GM19438 (cell line): ENCODE measurements around the gene RPL10.

Experiments
- ATAC-seq: cut with Tn5 transposase; IDR thresholded peaks from one replicate; pipeline ENCODE4 v1.9.1; 2021; ENCODE audit warnings: low read depth; ENCODE audit not compliant: unreplicated experiment

The RPL10 gene

DNA sequence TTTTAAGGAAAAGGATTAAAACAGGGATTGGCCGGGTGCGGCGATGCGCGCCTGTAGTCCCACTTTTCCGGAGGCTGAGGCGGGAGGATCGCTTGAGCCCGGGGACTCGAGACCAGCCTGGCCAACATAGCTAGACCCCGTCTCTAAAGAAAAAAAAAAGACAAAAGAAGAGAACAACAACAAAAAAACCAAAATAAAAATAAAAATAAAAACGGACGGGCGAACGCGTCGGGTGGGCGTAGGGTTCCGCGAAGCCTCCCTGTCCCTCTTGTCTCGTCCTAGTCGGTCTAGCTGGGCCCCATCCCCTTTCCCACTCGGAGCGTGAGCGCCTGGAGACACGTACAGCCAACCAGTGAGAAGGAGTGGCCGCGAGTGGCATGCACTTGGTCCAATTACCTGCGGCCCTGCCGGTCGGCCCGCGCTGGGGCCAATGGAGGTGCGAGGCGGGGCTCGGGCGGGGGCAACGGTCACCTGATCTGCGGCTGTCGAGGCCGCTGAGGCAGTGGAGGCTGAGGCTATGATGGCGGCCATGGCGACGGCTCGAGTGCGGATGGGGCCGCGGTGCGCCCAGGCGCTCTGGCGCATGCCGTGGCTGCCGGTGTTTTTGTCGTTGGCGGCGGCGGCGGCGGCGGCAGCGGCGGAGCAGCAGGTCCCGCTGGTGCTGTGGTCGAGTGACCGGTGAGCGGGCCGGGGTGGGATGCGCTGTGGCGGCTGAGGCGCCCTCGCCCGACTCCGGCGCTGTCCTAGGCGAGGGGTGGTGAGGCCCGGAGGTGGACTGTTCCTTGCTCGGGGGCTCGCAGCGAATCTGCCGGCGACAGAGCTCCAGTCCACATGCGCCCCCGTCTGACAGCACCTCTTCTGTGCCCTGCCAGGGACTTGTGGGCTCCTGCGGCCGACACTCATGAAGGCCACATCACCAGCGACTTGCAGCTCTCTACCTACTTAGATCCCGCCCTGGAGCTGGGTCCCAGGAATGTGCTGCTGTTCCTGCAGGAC lies 30.3 kb downstream of the RPL10 start, which contains the start of gene ATP6AP1:
Gene ATP6AP1, plus strand, starts transcription at position 502 of the 996 bp plus-strand sequence. Its CDS starts 16 bp downstream, at position 518.
- ATAC-seq, result peak; percentile 95

GRCh38 chrX:154429711-154430110 lies 31.5 kb downstream of the RPL10 start:
- no peak for ATAC-seq

DNA sequence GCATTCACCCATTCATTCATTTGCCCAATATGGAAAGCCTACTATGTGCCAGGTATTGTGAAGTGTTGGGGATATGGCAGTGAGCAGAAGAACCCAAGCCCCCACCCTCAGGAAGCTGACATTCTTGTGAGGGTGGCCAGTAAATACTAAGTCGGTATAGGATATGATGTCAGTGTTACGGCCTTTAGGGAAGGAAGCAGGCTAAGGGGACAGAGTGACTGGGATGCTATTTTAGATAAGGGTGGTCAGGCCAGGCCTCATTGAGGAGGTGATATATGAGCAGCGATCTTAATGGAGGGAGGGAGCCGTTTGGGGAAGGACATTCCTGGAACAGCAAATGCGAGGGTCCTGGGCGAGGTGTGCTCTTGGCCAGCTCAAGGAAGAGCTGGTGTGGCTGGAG lies 32.3 kb downstream of the RPL10 start:
- ATAC-seq, result no peak

DNA sequence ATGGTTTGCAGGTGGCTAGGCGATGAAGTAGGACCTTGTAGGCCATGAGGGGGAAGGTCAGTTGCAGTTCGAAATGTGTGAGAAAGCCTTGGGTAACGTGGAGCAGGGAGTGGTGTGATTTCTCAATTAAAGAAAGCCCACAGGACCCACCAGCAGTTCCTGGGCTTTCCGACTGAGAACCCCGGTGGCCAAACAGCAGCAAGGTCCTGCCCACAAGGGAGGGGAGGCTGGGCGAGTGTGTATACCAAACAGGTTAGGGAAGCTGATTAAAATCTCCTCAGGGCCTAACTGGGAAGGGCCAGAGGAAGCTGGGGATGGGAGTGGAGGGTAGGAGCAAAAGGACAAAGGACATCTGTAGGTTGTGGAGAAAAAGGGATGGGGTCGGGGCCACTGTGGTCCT lies 32.7 kb downstream of the RPL10 start:
- no peak for ATAC-seq

GRCh38 chrX:154431341-154431740 lies 33.2 kb downstream of the RPL10 start:
- no peak for ATAC-seq

DNA sequence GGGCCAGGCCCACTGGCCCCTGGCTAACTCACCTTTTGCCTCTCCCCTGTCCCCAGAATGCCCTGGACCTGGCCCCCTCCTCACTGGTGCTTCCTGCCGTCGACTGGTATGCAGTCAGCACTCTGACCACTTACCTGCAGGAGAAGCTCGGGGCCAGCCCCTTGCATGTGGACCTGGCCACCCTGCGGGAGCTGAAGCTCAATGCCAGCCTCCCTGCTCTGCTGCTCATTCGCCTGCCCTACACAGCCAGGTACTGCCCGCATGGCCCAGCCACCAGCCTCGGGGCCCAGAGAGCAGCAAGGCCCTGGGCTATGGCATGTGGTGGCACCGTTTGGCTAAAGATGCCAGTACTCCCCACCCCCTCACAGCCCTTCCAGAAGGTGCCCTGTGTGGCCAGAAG lies 34.0 kb downstream of the RPL10 start:
- no peak for ATAC-seq

GRCh38 chrX:154433605-154434004 lies 35.4 kb downstream of the RPL10 start:
- no peak for ATAC-seq

- ATAC-seq, result no peak
These were observed 36.4 kb downstream of the RPL10 start for GRCh38 chrX:154434394-154435168.

- ATAC-seq, result no peak
These were observed 37.1 kb downstream of the RPL10 start for GRCh38 chrX:154435171-154435733.

DNA sequence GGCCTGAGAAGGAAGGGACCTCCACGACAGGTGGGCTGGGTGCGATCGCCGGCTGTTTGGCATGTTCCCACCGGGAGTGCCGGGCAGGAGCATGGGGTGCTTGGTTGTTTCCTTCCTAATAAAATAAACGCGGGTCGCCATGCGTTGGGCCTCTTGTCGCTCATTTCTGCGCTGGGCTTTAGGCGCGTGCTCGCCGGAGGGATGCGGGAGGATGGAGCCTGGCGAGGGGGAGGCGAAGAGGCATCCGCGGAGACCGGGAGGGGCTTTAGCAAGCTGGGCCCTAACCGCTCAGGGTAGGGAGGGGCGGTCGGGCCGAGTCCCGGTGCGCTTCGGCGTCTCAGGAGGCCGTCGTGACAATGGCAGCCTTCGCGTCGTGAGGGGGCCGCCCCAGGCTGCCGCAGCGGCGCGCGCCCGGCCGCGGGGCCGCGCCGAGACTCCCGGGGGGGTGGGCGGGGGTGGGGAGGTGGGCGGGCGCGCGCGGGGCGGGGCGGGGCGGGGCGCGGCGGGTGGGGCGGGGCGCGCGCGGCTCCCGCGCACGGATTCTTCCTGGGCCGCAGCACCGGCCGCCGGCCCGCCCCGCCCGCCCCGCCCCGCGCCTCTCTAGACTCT lies 38.3 kb downstream of the RPL10 start:
- no peak for ATAC-seq

DNA sequence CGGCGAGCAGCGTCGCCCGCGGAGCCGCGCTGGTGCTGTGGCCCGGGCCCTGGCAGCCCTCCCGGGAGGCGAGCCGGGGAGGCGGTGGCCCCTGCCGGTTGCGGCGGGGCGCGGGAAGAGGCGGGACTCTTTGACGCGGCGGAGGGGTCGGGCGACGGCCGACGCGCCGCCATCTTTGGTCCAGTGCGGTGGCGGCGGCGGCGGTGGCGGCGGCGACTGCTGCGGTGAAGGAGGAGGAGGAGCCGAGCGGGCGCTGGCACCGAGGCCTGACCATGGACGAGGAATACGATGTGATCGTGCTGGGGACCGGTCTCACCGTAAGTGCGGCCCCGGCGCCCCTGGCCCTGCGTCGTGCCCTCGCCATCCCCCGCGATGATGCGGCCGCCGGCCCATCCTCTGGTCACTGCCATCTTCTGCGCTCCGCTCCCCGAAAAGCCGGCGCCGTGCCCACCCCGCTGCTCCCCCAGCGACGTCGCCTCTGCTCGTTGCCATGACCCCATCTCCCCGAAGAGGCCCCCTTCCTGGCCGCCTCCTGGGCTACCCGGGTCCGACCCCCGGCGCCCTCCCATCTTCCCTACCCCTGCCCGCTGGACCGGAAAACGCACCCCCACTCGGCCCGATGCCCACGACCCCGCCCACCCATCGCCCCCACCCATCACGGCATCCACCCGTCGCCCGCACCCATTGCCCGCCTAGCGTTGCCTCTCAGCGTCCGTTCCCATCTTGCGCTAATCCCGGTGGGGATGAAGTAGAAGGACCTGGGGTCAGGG lies 39.0 kb downstream of the RPL10 start, which contains the start of gene GDI1:
Gene GDI1, plus strand, starts transcription at position 172 of the 770 bp plus-strand sequence. Its CDS starts 101 bp downstream, at position 273.
- no peak for ATAC-seq

- no peak for ATAC-seq
These were observed 40.1 kb downstream of the RPL10 start for GRCh38 chrX:154437971-154438893.

DNA sequence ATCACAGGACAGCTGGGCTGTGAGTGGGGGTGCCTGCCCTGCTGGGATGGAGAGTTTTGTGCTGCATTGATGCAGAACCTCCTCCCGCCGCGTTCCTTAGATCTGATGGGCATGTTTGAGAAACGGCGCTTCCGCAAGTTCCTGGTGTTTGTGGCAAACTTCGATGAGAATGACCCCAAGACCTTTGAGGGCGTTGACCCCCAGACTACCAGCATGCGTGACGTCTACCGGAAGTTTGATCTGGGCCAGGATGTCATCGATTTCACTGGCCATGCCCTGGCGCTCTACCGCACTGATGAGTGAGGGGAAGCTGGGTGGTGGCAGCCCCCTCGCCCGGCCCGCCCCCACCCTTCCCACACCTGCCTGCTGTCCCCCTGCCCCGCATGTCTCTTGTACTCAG lies 41.7 kb downstream of the RPL10 start:
- ATAC-seq, result no peak

DNA sequence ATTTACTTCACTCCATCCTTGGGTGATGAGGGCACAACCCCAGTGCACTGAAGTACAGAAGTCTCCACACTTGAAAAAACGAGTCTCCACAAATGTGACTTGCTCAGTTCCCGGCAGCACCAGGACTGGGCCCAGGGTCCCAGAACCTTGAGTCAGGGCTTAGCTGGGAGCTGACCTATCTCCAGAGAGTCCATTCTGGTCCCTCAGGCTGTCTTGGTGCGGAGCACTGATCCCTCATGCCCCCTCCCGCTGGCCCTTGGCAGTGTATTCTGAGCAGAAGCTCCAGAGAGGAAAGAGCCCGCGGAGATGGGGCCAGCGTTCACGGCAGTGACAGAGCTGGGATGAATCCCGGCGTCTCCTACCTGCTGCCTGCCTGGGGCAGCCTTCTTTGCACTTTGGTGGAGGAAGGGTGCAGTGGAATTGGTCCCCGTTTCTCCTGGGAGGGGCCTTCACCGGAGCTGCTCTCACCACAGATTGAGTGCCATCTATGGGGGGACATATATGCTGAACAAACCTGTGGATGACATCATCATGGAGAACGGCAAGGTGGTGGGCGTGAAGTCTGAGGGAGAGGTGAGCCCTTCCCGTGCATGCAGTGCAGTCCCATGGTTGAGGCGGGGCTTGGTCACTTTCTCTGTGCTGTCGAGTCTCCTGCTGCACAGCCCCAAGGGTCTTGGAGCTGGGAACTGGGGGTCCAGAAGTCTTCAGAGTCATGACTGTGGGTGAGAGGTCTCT lies 42.6 kb downstream of the RPL10 start:
- no peak for ATAC-seq

GRCh38 chrX:154441564-154441963 lies 43.4 kb downstream of the RPL10 start:
- no peak for ATAC-seq

DNA sequence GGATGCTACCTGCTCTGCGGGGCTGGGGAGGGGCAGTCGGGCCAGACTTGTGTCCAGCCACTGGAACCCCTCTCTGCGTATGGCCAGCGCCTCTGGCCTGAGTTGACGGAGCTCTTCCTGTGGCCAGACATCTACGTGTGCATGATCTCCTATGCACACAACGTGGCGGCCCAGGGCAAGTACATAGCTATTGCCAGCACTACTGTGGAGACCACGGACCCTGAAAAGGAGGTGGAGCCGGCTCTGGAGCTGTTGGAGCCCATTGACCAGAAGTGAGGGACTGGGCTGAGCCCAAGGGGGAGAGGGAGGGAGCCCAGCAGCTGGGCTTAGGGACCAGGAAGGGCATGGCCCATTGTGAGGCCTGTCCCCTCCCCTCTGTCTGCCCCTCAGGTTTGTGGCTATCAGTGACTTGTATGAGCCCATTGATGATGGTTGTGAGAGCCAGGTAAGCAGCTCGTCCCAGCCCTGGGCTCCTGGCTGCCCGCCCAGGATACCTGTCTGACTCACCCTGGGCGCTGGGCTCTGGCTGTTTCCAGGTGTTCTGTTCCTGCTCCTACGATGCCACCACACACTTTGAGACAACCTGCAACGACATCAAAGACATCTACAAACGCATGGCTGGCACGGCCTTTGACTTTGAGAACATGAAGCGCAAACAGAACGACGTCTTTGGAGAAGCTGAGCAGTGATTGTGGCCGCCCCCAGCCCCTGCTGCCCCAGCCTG lies 44.0 kb downstream of the RPL10 start:
- no peak for ATAC-seq

GRCh38 chrX:154443479-154443910 lies 45.3 kb downstream of the RPL10 start:
- no peak for ATAC-seq
